ENCODE data around the gene CMKLR1.

The CMKLR1 gene

DNA sequence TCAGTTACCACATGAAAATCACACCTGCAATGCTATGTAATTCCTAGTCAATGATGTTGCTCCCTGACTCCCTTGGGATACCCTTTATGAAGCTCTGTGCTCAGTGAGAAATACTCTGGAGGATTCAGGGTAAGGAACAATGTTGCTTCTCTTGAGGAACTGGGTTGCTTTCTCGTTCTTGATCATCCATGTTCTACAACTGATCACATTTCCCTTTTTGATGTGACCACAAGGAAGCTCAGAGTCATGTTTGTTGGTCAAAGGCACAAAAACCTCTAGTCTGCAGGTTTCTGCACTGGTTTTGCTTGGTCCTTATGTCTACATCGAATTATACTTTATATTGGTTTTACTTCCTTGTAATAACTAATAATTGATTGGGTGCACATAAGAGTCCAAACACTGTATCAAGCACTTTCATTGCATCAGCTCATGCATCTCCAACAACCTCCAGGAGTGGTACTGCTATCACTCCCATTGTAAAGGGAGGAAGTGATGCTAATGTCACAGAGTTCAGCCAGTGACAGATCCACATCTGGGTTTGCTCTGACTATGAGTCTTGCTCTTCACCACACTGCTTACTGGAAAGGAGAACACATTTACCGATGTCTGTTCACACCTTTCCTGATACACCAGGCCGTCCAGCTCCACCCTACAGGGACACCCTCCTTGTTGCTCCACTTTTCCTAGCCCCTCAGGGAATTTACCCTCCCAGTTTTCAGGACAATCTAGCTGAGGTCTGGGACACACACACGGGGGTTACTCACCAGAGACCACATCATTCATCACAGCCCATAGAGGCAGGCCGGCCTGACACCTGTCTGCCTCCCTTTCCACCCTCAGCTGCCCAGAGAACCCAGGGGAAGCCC lies 41.0 kb downstream of the CMKLR1 start:
- in situ Hi-C loops (cut with HindIII; ENCODE audit: low sequenced_read_pairs), result no loop called here
- DNase-seq (ENCODE audit: low read depth, low spot score), result no peak
- H3K4me3 ChIP-seq (ENCODE audit: low read depth, low read length), result no peak overlapping the region
- TF ChIP-seq, protein P1, sequence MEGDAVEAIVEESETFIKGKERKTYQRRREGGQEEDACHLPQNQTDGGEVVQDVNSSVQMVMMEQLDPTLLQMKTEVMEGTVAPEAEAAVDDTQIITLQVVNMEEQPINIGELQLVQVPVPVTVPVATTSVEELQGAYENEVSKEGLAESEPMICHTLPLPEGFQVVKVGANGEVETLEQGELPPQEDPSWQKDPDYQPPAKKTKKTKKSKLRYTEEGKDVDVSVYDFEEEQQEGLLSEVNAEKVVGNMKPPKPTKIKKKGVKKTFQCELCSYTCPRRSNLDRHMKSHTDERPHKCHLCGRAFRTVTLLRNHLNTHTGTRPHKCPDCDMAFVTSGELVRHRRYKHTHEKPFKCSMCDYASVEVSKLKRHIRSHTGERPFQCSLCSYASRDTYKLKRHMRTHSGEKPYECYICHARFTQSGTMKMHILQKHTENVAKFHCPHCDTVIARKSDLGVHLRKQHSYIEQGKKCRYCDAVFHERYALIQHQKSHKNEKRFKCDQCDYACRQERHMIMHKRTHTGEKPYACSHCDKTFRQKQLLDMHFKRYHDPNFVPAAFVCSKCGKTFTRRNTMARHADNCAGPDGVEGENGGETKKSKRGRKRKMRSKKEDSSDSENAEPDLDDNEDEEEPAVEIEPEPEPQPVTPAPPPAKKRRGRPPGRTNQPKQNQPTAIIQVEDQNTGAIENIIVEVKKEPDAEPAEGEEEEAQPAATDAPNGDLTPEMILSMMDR (IDR thresholded peaks at IDR 0.05; ENCODE audit: low read depth, low read length), result no peak

DNA sequence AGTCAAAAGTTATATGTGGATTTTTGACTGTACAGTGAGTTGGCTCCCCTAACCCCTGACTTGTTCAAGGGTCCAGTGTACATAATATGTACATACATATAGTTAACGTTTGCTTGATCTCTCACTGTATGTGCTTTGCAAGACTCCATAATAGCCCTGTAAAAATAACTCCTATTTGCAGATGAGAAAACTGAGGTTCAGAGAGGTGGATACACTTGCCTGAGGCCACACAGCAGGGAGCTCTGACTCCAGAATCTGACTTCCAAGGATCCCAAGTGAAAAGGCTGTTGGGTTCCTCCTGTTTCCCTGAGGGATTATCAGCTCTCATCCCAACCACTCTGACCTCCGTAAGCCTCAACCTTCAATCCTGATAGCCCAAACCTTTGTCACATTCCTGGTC lies 41.7 kb downstream of the CMKLR1 start:
- in situ Hi-C loops (cut with HindIII; ENCODE audit: low sequenced_read_pairs), result no loop called here
- TF ChIP-seq, protein P1 (IDR thresholded peaks at IDR 0.05; ENCODE audit: low read depth, low read length), result no peak
- no peak for DNase-seq (ENCODE audit: low read depth, low spot score)

DNA sequence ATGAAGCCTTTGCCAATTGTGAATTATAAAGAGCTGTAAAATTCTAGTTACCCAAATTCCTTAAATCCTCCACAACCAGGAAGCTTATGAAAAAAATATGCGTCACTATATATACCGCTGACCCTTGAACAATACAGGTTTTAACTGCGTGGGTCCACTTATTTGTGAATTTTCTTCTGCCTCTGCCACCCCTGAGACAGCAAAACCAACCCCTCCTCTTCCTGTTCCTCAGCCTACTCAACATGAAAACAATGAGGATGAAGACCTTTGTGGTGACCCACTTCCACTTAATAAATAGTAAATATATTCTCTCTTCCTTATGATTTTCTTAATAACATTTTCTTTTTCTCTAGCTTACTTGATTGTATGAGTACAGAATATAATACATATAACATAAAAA lies 42.2 kb downstream of the CMKLR1 start:
- TF ChIP-seq, protein P1 (IDR thresholded peaks at IDR 0.05; ENCODE audit: low read depth, low read length), result no peak
- H3K4me3 ChIP-seq (ENCODE audit: low read depth, low read length), result no peak overlapping the region
- in situ Hi-C loops (cut with HindIII; ENCODE audit: low sequenced_read_pairs), result no loop called here
- no peak for DNase-seq (ENCODE audit: low read depth, low spot score)

More for the DNA sequence above, 41.7 kb downstream of the CMKLR1 start:
- H3K4me3 ChIP-seq (ENCODE audit: low read depth, low read length), result no peak overlapping the region

DNA sequence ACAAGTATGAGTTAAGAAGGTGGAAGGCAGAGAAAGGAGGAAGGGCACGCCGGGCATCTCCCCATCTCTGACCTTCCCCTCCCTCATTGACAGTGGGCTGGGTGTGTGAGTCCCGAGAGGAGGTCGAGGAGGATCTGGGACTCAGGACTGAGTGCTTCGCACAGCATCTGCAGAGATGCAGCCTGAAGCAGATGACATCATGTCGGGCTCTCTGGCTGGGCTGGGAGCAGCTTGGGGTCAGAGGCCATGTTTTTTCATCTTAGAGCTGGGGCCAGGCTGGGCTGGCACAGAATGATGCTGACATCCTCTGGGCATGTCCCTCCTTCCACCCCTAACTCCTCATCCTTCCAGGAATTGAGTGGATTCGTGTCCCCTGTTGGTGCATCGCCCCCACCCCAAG lies 43.5 kb downstream of the CMKLR1 start:
- TF ChIP-seq, protein P1 (IDR thresholded peaks at IDR 0.05; ENCODE audit: low read depth, low read length), result no peak
- H3K4me3 ChIP-seq (ENCODE audit: low read depth, low read length), result no peak overlapping the region
- in situ Hi-C loops (cut with HindIII; ENCODE audit: low sequenced_read_pairs), result no loop called here
- DNase-seq (ENCODE audit: low read depth, low spot score), result no peak

DNA sequence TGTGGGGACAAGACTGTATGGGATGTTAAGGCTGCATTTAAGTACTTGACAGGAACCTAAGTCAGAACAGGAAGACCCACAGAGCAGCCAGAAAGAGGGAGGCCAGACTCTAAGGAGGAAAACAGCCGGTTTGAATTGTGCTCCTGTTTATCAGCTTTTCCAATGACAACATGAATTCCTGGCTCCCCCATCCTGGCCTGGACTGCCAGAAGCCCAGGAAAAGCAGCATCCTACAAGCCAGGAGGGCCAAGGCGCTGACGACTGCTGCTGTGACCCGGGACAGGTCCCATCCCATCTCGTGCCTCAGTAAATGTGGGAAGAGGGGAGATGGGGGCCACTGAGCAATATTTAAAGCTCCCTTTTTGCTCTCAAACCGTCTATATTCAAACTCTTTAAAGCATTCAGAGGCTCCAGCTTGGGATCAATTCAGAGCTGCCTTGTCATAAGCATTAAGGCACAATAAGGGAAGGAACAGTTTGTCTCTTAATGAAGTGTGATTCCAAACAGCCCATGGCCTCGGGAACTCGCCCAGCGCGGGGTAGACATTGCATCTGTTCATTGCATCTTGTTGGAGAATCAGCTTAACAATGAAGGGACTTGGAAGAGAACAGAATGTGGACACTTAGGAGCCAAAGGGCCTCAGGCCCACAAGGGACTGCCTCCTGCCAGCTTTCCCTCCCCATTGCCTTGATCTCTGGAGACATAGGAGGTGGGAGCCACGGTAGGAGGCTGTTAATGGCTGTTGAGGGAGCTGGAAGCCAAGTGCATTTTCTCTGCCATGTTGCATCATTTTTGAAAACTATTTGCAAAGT lies 49.6 kb downstream of the CMKLR1 start:
- no peak overlapping the region for H3K4me3 ChIP-seq (ENCODE audit: low read depth, low read length)
- no peak for DNase-seq (ENCODE audit: low read depth, low spot score)
- TF ChIP-seq, protein P1 (IDR thresholded peaks at IDR 0.05; ENCODE audit: low read depth, low read length), result no peak
- in situ Hi-C loops (cut with HindIII; ENCODE audit: low sequenced_read_pairs), result no loop called here

DNA sequence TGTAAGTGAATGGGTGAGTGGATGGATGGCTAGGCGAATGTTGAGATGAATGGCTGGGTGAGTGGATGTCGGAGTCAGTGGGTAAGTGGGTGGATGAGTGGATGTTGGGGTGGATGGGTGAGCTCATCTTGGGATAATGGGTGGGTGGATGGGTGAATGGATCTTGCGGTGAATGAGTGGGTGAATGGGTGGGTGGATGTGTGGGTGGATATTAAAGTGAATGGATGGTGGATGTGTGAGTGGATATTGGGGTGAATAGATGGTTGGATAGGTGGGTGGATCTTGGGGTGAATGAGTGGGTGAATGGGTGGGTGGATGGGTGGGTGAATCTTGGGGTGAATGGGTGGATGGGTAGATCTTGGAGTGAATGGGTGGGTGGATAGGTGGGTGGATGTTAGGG lies 51.9 kb downstream of the CMKLR1 start:
- in situ Hi-C loops (cut with HindIII; ENCODE audit: low sequenced_read_pairs), result no loop called here
- TF ChIP-seq, protein P1 (IDR thresholded peaks at IDR 0.05; ENCODE audit: low read depth, low read length), result no peak
- DNase-seq (ENCODE audit: low read depth, low spot score), result no peak
- H3K4me3 ChIP-seq (ENCODE audit: low read depth, low read length), result no peak overlapping the region

Measured in astrocyte of the spinal cord (primary cell).